GM21528 (cell line): ENCODE results near the gene DHX35.

Source experiments
- ATAC-seq: cut with Tn5 transposase; IDR thresholded peaks from one replicate; pipeline ENCODE4 v1.9.1; 2021; ENCODE audit warnings: mild to moderate bottlenecking, moderate library complexity; ENCODE audit not compliant: unreplicated experiment, low FRiP score

The DHX35 gene

DNA sequence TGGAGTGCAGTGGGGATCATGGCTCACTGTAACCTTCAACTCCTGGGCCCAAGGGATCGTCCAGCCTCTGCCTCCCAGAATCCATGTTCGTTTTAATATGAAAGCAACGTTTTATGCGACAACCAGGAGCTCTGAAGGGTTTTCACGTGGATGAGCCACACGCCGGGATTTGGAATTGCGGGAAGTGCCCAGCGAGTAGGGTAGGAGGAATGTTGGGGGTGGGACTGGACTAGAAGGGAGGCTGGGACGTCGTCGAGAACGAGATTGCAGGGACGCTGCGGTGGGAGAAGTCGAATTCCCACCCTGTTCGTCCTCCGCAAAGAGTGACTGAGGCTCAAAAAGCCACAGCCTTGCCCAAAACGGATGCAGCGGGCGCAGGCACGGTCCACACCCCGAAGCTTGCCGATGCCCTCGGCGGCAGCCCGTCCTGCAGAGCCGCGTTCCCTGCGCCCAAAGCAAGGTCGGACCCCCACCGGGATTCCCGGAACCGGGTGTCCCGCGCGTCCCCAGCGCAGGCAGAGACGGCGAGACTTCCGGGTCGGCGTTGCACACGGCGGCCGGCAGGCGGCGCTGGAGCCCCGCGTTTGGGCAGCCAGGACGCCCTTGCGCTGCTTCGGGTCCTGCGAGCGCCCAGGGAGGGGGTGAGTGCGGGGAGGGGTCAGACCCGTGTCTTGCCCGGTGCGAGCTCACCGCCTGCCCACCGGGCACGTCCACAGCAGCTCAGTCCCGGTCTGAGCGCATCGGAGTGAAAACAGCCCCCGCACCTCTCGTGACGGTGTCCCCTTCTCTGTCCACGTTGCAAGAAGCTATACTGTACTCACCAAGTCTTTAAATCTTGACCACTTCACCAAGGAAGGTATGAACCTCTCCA, 87.8 kb downstream of the DHX35 start:
- ATAC-seq: peak; percentile 85

DNA sequence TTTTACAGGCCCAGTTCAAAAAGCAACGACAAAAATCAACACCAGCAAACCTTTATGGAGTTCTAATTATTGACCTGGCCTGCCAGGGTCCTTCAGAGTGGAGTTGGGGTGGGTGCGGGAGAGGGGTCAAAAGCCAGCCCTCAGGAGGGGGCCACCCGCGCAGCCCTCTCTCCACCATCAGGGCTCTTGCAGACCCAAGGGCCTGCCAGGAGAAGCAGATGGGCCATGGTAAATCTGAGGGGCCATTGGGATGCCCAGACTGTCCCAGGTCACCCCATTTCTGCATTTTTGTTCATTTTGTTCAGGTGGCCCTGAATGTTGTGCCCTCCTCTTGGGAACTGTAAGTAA, 88.4 kb downstream of the DHX35 start:
- no peak for ATAC-seq

DNA sequence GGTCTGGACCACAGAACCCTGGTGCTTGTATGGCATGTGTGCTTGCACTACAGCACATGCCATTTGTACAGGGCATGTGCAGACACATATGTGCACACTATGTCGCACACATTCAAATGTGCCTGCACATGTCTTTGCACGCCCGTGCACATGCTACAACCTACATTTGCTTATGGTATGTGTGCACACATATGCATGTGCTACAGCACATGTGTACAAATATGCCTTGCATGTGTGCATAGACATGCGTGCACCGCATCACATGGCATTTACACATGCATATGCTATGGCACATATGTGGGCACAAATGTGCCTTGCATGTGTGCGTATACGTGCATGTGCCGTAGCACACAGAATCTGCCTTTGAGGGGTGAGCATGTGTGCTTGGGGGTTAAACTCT, 90.5 kb downstream of the DHX35 start:
- ATAC-seq: no peak

DNA sequence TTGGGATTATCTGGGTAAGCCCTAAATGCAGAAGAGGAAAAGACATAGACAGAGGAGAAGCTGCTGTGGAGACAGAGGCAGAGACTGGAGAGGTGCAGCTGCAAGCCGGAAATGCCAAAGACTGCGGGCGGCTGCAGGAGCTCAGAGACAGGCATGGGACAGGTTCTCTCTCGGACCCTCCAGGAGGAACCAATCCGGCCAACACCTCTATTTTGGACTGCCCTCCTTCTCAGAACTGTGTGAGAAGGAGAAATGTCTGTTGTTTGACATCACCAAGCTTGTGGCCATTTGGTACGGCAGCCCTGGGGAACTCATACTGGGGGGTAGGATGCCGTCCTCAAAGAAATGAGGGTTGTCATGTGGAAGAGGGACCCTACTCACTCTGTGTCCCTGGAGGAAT, 95.0 kb downstream of the DHX35 start:
- ATAC-seq: no peak

GRCh38 chr20:39057911-39058310, 95.8 kb downstream of the DHX35 start:
- no peak for ATAC-seq

GRCh38 chr20:39059036-39059435, 96.9 kb downstream of the DHX35 start:
- no peak for ATAC-seq

DNA sequence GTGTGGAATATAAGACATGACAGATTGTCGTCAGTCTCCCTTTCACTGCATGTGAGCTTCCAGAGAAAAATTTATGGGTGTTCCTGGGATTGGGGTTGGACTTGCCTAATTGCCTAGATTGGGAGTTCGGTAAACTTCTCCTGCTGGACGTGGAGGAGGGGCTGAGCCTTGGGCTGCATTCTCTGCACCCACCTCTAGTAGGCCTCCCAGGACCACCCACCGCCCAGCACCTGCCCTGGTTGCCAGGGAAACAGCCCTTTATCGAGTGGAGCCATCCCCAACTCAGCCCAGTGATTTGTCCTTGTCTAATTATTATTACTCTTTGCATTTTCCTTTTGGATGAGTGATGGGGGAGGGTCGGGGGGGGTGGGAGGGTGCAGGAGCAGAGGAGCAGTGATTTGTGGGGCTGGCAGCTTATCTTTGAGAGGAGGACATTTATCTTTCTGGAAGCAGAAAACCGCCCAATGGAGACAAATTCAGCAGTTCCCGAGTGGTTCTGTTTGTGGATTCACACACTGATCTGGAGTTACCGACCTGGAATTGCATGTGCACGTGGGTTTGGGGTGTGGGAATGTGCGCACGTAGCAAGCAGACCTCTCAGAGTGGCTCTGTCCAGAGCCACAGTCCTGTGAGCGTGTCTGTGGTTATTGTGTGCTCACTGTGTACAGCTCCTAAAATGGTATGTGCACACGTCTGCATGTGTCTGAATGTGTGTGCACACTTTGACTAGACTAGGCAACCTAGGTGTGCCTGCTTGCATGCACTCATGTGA, 104.5 kb downstream of the DHX35 start:
- no peak for ATAC-seq

GRCh38 chr20:39067526-39068216, 105.5 kb downstream of the DHX35 start:
- no peak for ATAC-seq

GRCh38 chr20:39069976-39070375, 107.8 kb downstream of the DHX35 start:
- no peak for ATAC-seq

GRCh38 chr20:39070484-39071231, 108.5 kb downstream of the DHX35 start:
- no peak for ATAC-seq

DNA sequence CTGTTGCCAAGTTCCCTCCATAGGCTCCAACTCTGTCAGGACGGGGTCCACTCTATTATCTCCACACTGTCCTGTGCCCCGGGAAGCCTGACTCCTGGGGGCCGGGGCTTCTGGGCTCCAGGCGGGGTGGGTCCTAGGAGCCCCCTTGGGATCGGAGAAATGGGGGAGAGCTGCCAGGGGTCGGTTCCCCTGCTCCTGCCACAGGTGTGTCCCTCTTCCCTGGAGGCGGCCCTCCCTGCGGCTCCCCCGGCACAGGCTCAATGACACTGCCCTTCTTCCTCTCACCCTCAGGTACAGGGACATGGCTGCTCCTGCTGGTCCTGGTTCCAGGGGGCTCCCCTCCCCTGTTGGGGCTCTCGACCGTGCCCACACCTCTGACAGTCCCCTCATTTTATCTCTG, 110.0 kb downstream of the DHX35 start:
- no peak for ATAC-seq

DNA sequence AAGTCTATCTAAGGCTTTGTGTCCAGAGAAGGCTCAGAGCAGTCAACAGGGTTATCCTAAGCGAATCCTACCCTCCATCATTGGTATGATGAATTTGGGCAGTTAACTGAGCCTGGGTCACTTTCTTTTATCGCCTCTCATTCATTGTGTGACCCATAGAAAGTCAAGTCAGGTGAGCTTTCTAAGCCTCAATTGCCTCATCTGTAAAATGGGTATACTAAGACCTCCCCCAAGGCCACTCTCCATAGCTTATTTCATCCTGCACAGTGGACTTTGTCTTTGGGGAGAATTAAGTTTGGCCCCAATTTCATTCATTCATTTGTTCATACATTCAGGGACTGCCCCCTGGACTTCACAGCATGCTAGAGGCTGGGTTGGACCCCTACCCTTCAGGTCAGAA, 110.5 kb downstream of the DHX35 start:
- ATAC-seq: no peak

- ATAC-seq: no peak
Measured at GRCh38 chr20:39075731-39076130, 113.6 kb downstream of the DHX35 start.

GRCh38 chr20:39076958-39077357, 114.8 kb downstream of the DHX35 start:
- ATAC-seq: no peak

DNA sequence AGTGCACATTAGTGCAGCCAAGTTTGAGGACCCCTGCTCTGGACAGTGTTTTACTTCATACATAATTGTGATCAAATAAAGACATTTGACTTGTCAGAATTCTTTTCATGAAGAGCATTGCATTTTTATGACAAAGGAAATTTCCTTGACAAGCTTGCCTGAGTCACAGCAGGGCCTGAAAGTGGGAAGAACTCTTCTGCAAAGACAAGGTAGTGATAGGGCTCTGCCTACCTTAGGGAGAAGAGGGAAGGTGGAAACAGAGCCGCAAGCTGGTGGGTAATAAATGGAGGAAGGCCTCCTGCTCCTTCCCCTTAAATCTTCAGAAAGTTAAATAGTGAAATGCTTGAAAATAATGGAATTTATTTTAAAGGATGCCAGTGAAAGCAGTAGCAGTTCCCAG, 118.2 kb downstream of the DHX35 start:
- no peak for ATAC-seq

- no peak for ATAC-seq
Measured at GRCh38 chr20:39081255-39081654, 119.1 kb downstream of the DHX35 start.

DNA sequence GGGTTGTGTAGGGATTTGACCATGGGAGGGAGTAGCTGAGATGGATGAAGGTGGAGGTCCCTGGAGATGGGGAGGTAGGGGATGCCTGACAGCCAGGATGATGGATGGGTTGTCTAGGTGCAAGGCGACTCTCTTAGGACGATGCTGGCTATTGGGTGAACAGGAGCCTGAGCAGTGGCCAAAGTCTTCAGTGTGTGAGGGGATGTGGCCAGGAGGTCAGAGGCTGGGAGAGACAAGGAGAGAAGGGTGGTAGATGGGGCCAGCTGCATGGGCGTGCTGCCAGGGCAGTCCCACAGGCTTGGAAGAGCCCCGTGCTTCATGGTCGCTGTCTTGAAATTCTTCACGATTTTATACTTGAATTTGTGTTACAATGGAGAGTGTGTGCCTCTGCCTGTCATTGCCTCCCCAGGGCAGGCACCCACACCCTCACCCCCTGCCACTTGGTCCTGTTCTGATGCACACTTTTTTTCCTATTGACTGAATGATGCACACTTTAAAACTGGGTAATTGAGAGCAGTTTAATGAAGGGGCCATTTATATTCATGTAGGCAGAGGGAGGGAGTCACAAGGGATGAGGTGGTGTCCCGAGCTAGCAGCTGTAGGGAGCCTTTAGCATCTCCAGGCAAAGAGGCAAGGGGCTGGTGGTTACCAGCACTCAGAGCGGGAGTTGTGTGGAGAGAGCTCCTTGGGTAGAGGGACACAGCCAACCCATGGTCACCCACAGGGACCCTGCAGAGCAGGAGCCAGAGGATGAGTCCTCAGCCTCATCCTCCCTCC, 120.7 kb downstream of the DHX35 start:
- ATAC-seq: no peak

DNA sequence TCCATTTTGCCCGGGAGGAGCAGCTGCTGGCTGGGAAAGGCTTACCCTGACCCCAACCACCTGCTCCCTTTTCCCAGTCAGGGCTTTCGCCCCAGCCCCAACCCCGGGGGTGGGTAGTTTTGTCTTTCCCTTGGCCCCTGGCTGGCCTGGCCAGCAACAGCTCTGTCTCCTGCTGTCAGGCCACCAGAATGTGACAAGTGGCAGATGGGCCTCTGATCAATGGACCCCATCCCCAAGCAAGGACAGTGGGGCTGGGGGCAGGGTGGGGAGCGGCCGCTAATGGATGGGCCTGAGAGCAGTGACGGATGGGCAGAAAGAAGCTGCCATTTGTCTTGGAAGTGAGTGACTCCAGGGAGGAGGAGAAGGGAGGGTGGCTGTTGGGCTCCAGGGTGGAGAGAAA, 121.6 kb downstream of the DHX35 start:
- ATAC-seq: no peak

GRCh38 chr20:39089029-39089428, 126.9 kb downstream of the DHX35 start:
- ATAC-seq: no peak
